PFSK-1 (cell line): ENCODE data around the gene RNF223.

Experiments used
- POLR2AphosphoS5 ChIP-seq: IDR thresholded peaks from 2 replicates; pipeline ENCODE4 v1.6.1; 2012; ENCODE audit warnings: low read depth, mild to moderate bottlenecking, control low read depth, low read length, moderate library complexity
- SIN3A ChIP-seq: IDR thresholded peaks from 2 replicates; pipeline ENCODE4 v1.6.1; 2012; ENCODE audit warnings: mild to moderate bottlenecking, low read length, moderate library complexity, borderline replicate concordance; ENCODE audit not compliant: insufficient read depth
- TAF1 ChIP-seq: IDR thresholded peaks from 2 replicates; pipeline ENCODE4 v1.6.1; 2012; ENCODE audit warnings: low read length, control low read depth, borderline replicate concordance; ENCODE audit not compliant: insufficient read depth

DNA sequence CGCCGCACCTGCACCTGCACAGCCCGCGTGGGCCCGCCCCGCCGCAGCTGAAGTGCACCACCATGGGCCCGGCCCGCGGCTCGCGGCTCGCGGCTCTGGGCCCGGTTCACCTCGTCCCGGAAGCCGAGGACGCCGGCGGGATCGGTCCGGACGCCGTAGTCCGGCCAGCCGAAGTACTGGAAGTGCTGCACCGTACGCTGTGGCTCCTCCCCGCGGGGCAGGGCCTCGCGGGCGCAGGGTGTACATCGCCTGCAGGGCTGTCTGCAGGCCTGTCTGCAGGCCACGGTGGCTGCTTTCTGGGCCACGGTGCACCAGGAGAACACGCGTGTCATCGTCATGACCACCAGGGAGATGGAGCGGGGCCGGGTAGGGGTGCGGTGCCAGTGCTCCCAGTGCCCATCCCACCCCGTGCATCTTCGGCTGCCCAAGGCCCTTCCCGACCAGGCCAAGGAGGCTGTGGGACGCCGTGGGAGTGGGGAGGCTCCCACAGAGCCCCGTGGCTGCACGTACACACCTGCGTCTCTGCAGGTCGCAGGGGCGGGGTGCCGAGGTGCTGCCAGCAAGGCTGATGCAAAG lies 6.7 kb downstream of the RNF223 start:
- TF ChIP-seq TAF1 (no peak), POLR2AphosphoS5 (no peak), SIN3A (no peak)
